ENCODE measurements around the gene NRTN. TPM values are rescaled to one million over a fixed set of nuclear protein-coding genes. Genes with fewer than 3 reads are reported as not detected.
"Not testable (repeated sequence)": the region's sequence is repeated elsewhere in the genome, so short reads cannot be mapped to it uniquely, and the experiment has no call there.

NRTN gene
- total RNA-seq (2014; rRNA removed; shearing (Covaris generic); ENCODE audit: low replicate concordance): 15.0 and 16.7 TPM in 2 replicates

GRCh38 chr19:5804516-5805461 is at the start of gene NRTN:
Gene NRTN, plus strand, starts transcription at chr19:5805067. Its CDS starts 19,099 bp downstream, at chr19:5824166.
- in situ Hi-C loops (cut with HindIII; ENCODE audit: low pct_unique_long_range_greater_than_20kb, low sequenced_read_pairs): no loop called here
- DNase-seq (ENCODE audit: low read depth): no peak

GRCh38 chr19:5762608-5763217 is 42.2 kb upstream of the NRTN start:
- no peak for DNase-seq (ENCODE audit: low read depth)
- in situ Hi-C loops (cut with HindIII; ENCODE audit: low pct_unique_long_range_greater_than_20kb, low sequenced_read_pairs): no loop called here

- in situ Hi-C loops (cut with HindIII; ENCODE audit: low pct_unique_long_range_greater_than_20kb, low sequenced_read_pairs): no loop called here
- DNase-seq (ENCODE audit: low read depth): no peak
Observed at GRCh38 chr19:5765220-5765619, 39.6 kb upstream of the NRTN start.

GRCh38 chr19:5767949-5768348 is 36.9 kb upstream of the NRTN start:
- in situ Hi-C loops (cut with HindIII; ENCODE audit: low pct_unique_long_range_greater_than_20kb, low sequenced_read_pairs): no loop called here
- DNase-seq (ENCODE audit: low read depth): peak; percentile 38

- in situ Hi-C loops (cut with HindIII; ENCODE audit: low pct_unique_long_range_greater_than_20kb, low sequenced_read_pairs): no loop called here
- no peak for DNase-seq (ENCODE audit: low read depth)
Observed at GRCh38 chr19:5772416-5772815, 32.5 kb upstream of the NRTN start.

- DNase-seq (ENCODE audit: low read depth): no peak
- in situ Hi-C loops (cut with HindIII; ENCODE audit: low pct_unique_long_range_greater_than_20kb, low sequenced_read_pairs): no loop called here
Observed at GRCh38 chr19:5773276-5773675, 31.6 kb upstream of the NRTN start.

- no peak for DNase-seq (ENCODE audit: low read depth)
- in situ Hi-C loops (cut with HindIII; ENCODE audit: low pct_unique_long_range_greater_than_20kb, low sequenced_read_pairs): no loop called here
Observed at GRCh38 chr19:5774921-5775320, 29.9 kb upstream of the NRTN start.

- in situ Hi-C loops (cut with HindIII; ENCODE audit: low pct_unique_long_range_greater_than_20kb, low sequenced_read_pairs): no loop called here
- DNase-seq (ENCODE audit: low read depth): no peak
Observed at GRCh38 chr19:5775668-5776309, 29.1 kb upstream of the NRTN start.

- DNase-seq (ENCODE audit: low read depth): no peak
- in situ Hi-C loops (cut with HindIII; ENCODE audit: low pct_unique_long_range_greater_than_20kb, low sequenced_read_pairs): no loop called here
Observed at GRCh38 chr19:5778402-5778801, 26.5 kb upstream of the NRTN start.

- DNase-seq (ENCODE audit: low read depth); in situ Hi-C loops (cut with HindIII; ENCODE audit: low pct_unique_long_range_greater_than_20kb, low sequenced_read_pairs): not testable (repeated sequence)
Observed at GRCh38 chr19:5780916-5781315, 24.0 kb upstream of the NRTN start.

- in situ Hi-C loops (cut with HindIII; ENCODE audit: low pct_unique_long_range_greater_than_20kb, low sequenced_read_pairs): no loop called here
Observed at GRCh38 chr19:5782322-5782721, 22.5 kb upstream of the NRTN start.

GRCh38 chr19:5782945-5783919 is 21.6 kb upstream of the NRTN start:
- in situ Hi-C loops (cut with HindIII; ENCODE audit: low pct_unique_long_range_greater_than_20kb, low sequenced_read_pairs): no loop called here
- DNase-seq (ENCODE audit: low read depth): no peak

More at GRCh38 chr19:5782322-5782721, 22.5 kb upstream of the NRTN start:
- no peak for DNase-seq (ENCODE audit: low read depth)

GRCh38 chr19:5784581-5785147 is 20.2 kb upstream of the NRTN start, which contains the start of gene PRR22:
Gene PRR22, minus strand, starts transcription at chr19:5784746. Its CDS starts 86 bp downstream, at chr19:5784660.
- DNase-seq (ENCODE audit: low read depth): no peak
- in situ Hi-C loops (cut with HindIII; ENCODE audit: low pct_unique_long_range_greater_than_20kb, low sequenced_read_pairs): no loop called here

- in situ Hi-C loops (cut with HindIII; ENCODE audit: low pct_unique_long_range_greater_than_20kb, low sequenced_read_pairs): no loop called here
- DNase-seq (ENCODE audit: low read depth): no peak
Observed at GRCh38 chr19:5785423-5785822, 19.4 kb upstream of the NRTN start.

- DNase-seq (ENCODE audit: low read depth): no peak
- in situ Hi-C loops (cut with HindIII; ENCODE audit: low pct_unique_long_range_greater_than_20kb, low sequenced_read_pairs): no loop called here
Observed at GRCh38 chr19:5786593-5787408, 18.1 kb upstream of the NRTN start.

- in situ Hi-C loops (cut with HindIII; ENCODE audit: low pct_unique_long_range_greater_than_20kb, low sequenced_read_pairs): no loop called here
- no peak for DNase-seq (ENCODE audit: low read depth)
Observed at GRCh38 chr19:5787409-5788182, 17.3 kb upstream of the NRTN start.

All from Caki2 (cell line).